ENCODE data around the gene PCDHGC3. TPM values are rescaled to one million over a fixed set of nuclear protein-coding genes. Genes with fewer than 3 reads are reported as not detected.

Gene PCDHGC3
- total RNA-seq, 1 experiment from 2014 or later: 1.2 TPM

GRCh38 chr5:141511771-141512325, 36.1 kb downstream of the PCDHGC3 start:
- DNase-seq (ENCODE audit: low read depth, low spot score): no peak
- intact Hi-C loops (cut with micrococcal nuclease): loop anchor here (2.0 kb wide), 1 partner anchor 99 kb away; the partner anchor contains the start of gene PCDHGA10
- Histone ChIP-seq H3K9ac (ENCODE audit: low read length) (no peak overlapping the region), H3K4me2 (ENCODE audit: low read length) (no peak overlapping the region), H3K4me3 (replicated peaks in 1 of 2; ENCODE audit: low read depth in 1 of 2, low read length in 2 of 2) (no peak overlapping the region), H2AFZ (ENCODE audit: low read depth, low read length, poor library complexity, severe bottlenecking) (no peak overlapping the region), H3K36me3 (ENCODE audit: control insufficient read depth in 1 of 2, insufficient read depth in 2 of 2, low read length in 2 of 2) (peaks cover 2 to 7% of the 10 kb centered on the region in 2 experiments; a peak in 1 of 4 replicates), H3K79me2 (ENCODE audit: insufficient read depth, low read length) (no peaks in the 10 kb centered on the region), H3K27ac (ENCODE audit: low read depth, low read length) (no peak overlapping the region), H3K27me3 (ENCODE audit: insufficient read depth, low read length) (no peaks in the 10 kb centered on the region), H3K9me3 (ENCODE audit: control insufficient read depth in 1 of 2, insufficient read depth in 1 of 2, low read depth in 1 of 2, low read length in 2 of 2) (no peaks in the 10 kb centered on the region), H4K20me1 (ENCODE audit: insufficient read depth) (no peaks in the 10 kb centered on the region), H3K4me1 (ENCODE audit: control insufficient read depth in 1 of 2, insufficient read depth in 2 of 2, low read length in 2 of 2) (peaks cover 0 to 9% of the 10 kb centered on the region in 2 experiments; a peak in 2 of 4 replicates), H3K9me2 (ENCODE audit: insufficient read depth) (no peaks in the 10 kb centered on the region)
- ATAC-seq: peak; percentile 25
- no TSS peak for BruUV-seq (replicated peaks)
- TF ChIP-seq SIN3A (IDR thresholded peaks at IDR 0.05; ENCODE audit: low read depth): no peak
- TF ChIP-seq CBX3 (IDR thresholded peaks at IDR 0.05; ENCODE audit: low read depth): no peak
- TF ChIP-seq ELF1 (IDR thresholded peaks at IDR 0.05; ENCODE audit: borderline replicate concordance, low read depth): no peak
- TF ChIP-seq SP1 (IDR thresholded peaks at IDR 0.05; ENCODE audit: low read depth): no peak
- TF ChIP-seq EZH2 (IDR thresholded peaks at IDR 0.05): no peak
- TF ChIP-seq FOSL1 (IDR thresholded peaks at IDR 0.05; ENCODE audit: low read depth): no peak
- no peak for TF ChIP-seq MAX (IDR thresholded peaks at IDR 0.05)
- no peak for TF ChIP-seq SRF (IDR thresholded peaks at IDR 0.05; ENCODE audit: low read depth)
- ChIA-PET RAD21 (ENCODE audit: low non-redundant PET in 1 of 2, low total read pairs in 2 of 2, uncharacterized antibody in 2 of 2, unreplicated experiment in 2 of 2) (no interaction called here), CTCF (interaction anchor here (0.8 to 3.2 kb wide), 4 partner anchors 10 to 99 kb away, joined by 3 to 15 read pairs (median 7); partner anchors contain the start of gene PCDHGA10), POLR2A (interaction anchor here (1.1 kb wide), 1 partner anchor 9 kb away, joined by 3 read pairs; no protein-coding TSS in a partner anchor)

GRCh38 chr5:141512390-141512910, 36.7 kb downstream of the PCDHGC3 start:
- no TSS peak for BruUV-seq (replicated peaks)
- H3K4me2 ChIP-seq (ENCODE audit: low read length): no peak overlapping the region

More at GRCh38 chr5:141512390-141512910, 36.7 kb downstream of the PCDHGC3 start:
- Histone ChIP-seq H3K79me2 (ENCODE audit: insufficient read depth, low read length) (no peaks in the 10 kb centered on the region), H3K4me1 (ENCODE audit: control insufficient read depth in 1 of 2, insufficient read depth in 2 of 2, low read length in 2 of 2) (peaks cover 0 to 9% of the 10 kb centered on the region in 2 experiments; a peak in 2 of 4 replicates), H3K27me3 (ENCODE audit: insufficient read depth, low read length) (no peaks in the 10 kb centered on the region), H3K9me3 (ENCODE audit: control insufficient read depth in 1 of 2, insufficient read depth in 1 of 2, low read depth in 1 of 2, low read length in 2 of 2) (no peaks in the 10 kb centered on the region), H2AFZ (ENCODE audit: low read depth, low read length, poor library complexity, severe bottlenecking) (no peak overlapping the region), H3K36me3 (ENCODE audit: control insufficient read depth in 1 of 2, insufficient read depth in 2 of 2, low read length in 2 of 2) (peaks cover 2 to 9% of the 10 kb centered on the region in 2 experiments; a peak in 1 of 4 replicates), H3K9ac (ENCODE audit: low read length) (no peak overlapping the region), H3K4me3 (replicated peaks in 1 of 2; ENCODE audit: low read depth in 1 of 2, low read length in 2 of 2) (no peak overlapping the region), H3K27ac (ENCODE audit: low read depth, low read length) (no peak overlapping the region), H3K9me2 (ENCODE audit: insufficient read depth) (no peaks in the 10 kb centered on the region), H4K20me1 (ENCODE audit: insufficient read depth) (no peaks in the 10 kb centered on the region)
- CTCF ChIA-PET: interaction anchor here (0.8 to 3.2 kb wide), 4 partner anchors 9 to 99 kb away, joined by 3 to 15 read pairs (median 7); partner anchors contain the start of gene PCDHGA10
- DNase-seq (ENCODE audit: low read depth, low spot score) (peak; percentile 32), ATAC-seq (peak; percentile 80)
- intact Hi-C loops (cut with micrococcal nuclease): loop anchor here (2.0 kb wide), 1 partner anchor 100 kb away; the partner anchor contains the start of gene PCDHGA10
- RAD21 ChIA-PET (ENCODE audit: low non-redundant PET in 1 of 2, low total read pairs in 2 of 2, uncharacterized antibody in 2 of 2, unreplicated experiment in 2 of 2): no interaction called here
- TF ChIP-seq YY1 (IDR thresholded peaks at IDR 0.05; ENCODE audit: extremely low read depth, insufficient replicate concordance, low read depth, low read length) (peak; percentile 11), RAD21 (IDR thresholded peaks at IDR 0.05; ENCODE audit: low read depth) (peak; percentile 49), CTCF (IDR thresholded peaks at IDR 0.05 in 2 of 3, conservative IDR thresholded peaks at IDR 0.05 in 1 of 3; ENCODE audit: borderline replicate concordance in 1 of 3, insufficient read depth in 1 of 3, low read depth in 2 of 3, low read length in 2 of 3) (peak; percentile 56 to 90 (median 80); a peak in 5 of 6 replicates), POLR2A (IDR thresholded peaks at IDR 0.05; ENCODE audit: borderline replicate concordance, extremely low read depth, insufficient read depth, insufficient read length) (no peak)
- POLR2A ChIA-PET: interaction anchor here (1.1 kb wide), 1 partner anchor 9 kb away, joined by 3 read pairs; no protein-coding TSS in a partner anchor
